Naive thymus-derived CD4-positive, alpha-beta T cell (primary cell): ENCODE results near the gene ZP3. TPM values are rescaled to one million over a fixed set of nuclear protein-coding genes. Genes with fewer than 3 reads are reported as not detected.
"Not testable (repeated sequence)": the region's sequence is repeated elsewhere in the genome, so short reads cannot be mapped to it uniquely, and the experiment has no call there.

Source experiments
- ATAC-seq: fragments of 150-1000 bp; cut with Tn5 transposase; 2 replicates; pipeline ENCODE4 v1.10.0; 2021; ENCODE audit warnings: mild to moderate bottlenecking, moderate library complexity
- CTCF ChIA-PET: fragments of 350-600 bp; sonication (Branson Sonifier 250); formaldehyde crosslinking; loops from one replicate; lab custom pipeline; 2021; ENCODE audit warnings: antibody characterized with exemption; lab: Charles Lee
- POLR2A ChIA-PET: fragments of 350-600 bp; sonication (Branson Sonifier 250); formaldehyde crosslinking; loops from one replicate; lab custom pipeline; 2021; ENCODE audit warnings: antibody characterized with exemption, inconsistent platforms; lab: Charles Lee
- DNase-seq, 9 donors: peaks; one replicate each; pipeline versions ENCODE4 v3.0.0 to v3.0.0-alpha.2; 2020 to 2022; ENCODE audit warnings: mixed read lengths in 1 of 9
- H3K27ac ChIP-seq: one replicate; pipeline ENCODE4 v1.7.0; 2013; ENCODE audit warnings: mild to moderate bottlenecking, low read depth, low read length, moderate library complexity
- H3K27me3 ChIP-seq, 2 donors: one replicate each; pipeline ENCODE4 v1.7.0; 2013; ENCODE audit warnings: low read length in 2 of 2, mild to moderate bottlenecking in 2 of 2, moderate library complexity in 2 of 2; ENCODE audit not compliant: control insufficient read depth in 2 of 2, insufficient read depth in 2 of 2
- H3K36me3 ChIP-seq, 3 experiments: 1 replicate in 2 of 3; 2 replicates in 1 of 3; pipeline ENCODE4 v1.7.0; 2013; ENCODE audit warnings: low read length in 3 of 3, mild to moderate bottlenecking in 3 of 3, moderate library complexity in 1 of 3; ENCODE audit not compliant: insufficient read depth in 3 of 3, control insufficient read depth in 2 of 3
- H3K4me1 ChIP-seq, 2 donors: one replicate each; pipeline ENCODE4 v1.7.0; 2013; ENCODE audit warnings: low read length in 2 of 2, mild to moderate bottlenecking in 2 of 2, moderate library complexity in 1 of 2; ENCODE audit not compliant: control insufficient read depth in 2 of 2, insufficient read depth in 2 of 2
- H3K4me3 ChIP-seq: 2 replicates; pipeline ENCODE4 v1.7.0; 2013; ENCODE audit warnings: mild to moderate bottlenecking, low read length
- H3K9me3 ChIP-seq, 3 experiments: 1 replicate in 2 of 3; 2 replicates in 1 of 3; pipeline ENCODE4 v1.7.0; 2013; ENCODE audit warnings: low read length in 3 of 3; ENCODE audit not compliant: control insufficient read depth in 2 of 3
- H3K27ac Mint-ChIP-seq, 9 donors: one replicate each; pipeline ENCODE4 v1.8.0; 2020 to 2022; ENCODE audit warnings: mixed read lengths in 9 of 9, mild to moderate bottlenecking in 8 of 9, moderate library complexity in 5 of 9, inconsistent platforms in 2 of 9
- H3K27me3 Mint-ChIP-seq, 5 donors: one replicate each; pipeline ENCODE4 v1.8.0; 2021 to 2022; ENCODE audit warnings: mixed read lengths in 5 of 5, mild to moderate bottlenecking in 1 of 5
- H3K36me3 Mint-ChIP-seq, 5 donors: one replicate each; pipeline ENCODE4 v1.8.0; 2020 to 2022; ENCODE audit warnings: mixed read lengths in 5 of 5, mild to moderate bottlenecking in 3 of 5, inconsistent platforms in 1 of 5
- H3K4me1 Mint-ChIP-seq, 7 donors: one replicate each; pipeline ENCODE4 v1.8.0; 2020 to 2022; ENCODE audit warnings: mixed read lengths in 7 of 7, mild to moderate bottlenecking in 3 of 7, inconsistent platforms in 1 of 7
- H3K4me3 Mint-ChIP-seq, 10 donors: one replicate each; pipeline ENCODE4 v1.8.0; 2020 to 2022; ENCODE audit warnings: mild to moderate bottlenecking in 10 of 10, mixed read lengths in 10 of 10, moderate library complexity in 6 of 10, inconsistent platforms in 2 of 10
- H3K9me3 Mint-ChIP-seq, 11 donors: one replicate each; pipeline ENCODE4 v1.8.0; 2020 to 2022; ENCODE audit warnings: mixed read lengths in 11 of 11, mild to moderate bottlenecking in 4 of 11, inconsistent platforms in 1 of 11, moderate library complexity in 1 of 11
- intact Hi-C, 2 donors: fragments of 100-400 bp; cut with micrococcal nuclease; formaldehyde crosslinking; loops; one replicate each; pipeline ENCODE4 v1.15.1; 2023
- polyA plus RNA-seq, 2 donors: library from polyadenylated mRNA; unstranded; fragments of 300-500 nt; fragmentation: Illumina TruSeq; gene quantifications; one replicate each; pipeline ENCODE4 v1.2.3, GENCODE V29; 2021
- total RNA-seq, 6 experiments: library from RNA in 5 of 6; stranded (reverse) in 5 of 6; gene quantifications; 1 replicate in 5 of 6; 2 replicates in 1 of 6; pipeline ENCODE4 v1.2.3 and lab custom pipeline; 2021 to 2026

ZP3 gene
- total and polyA plus RNA-seq, 7 experiments from 2014 or later = 2.6 to 16.7 (median 6.2) TPM

- Mint-ChIP-seq H3K27ac (peak overlapping the region in 8 of 9 donors; percentile 25 to 93 (median 82)), H3K4me3 (peak overlapping the region in 8 of 10 donors; percentile 42 to 74 (median 61)), H3K4me1 (peaks cover 0 to 22% (median 12%) of the 10 kb centered on the region in 7 donors)
- H3K9me3 ChIP-seq, H3K27me3 Mint-ChIP-seq, H3K9me3 Mint-ChIP-seq, H3K4me3 ChIP-seq, CTCF ChIA-PET, H3K36me3 Mint-ChIP-seq, POLR2A ChIA-PET, H3K27me3 ChIP-seq, H3K36me3 ChIP-seq, intact Hi-C loops: not testable (repeated sequence)
- DNase-seq (peak in 6 of 9 donors; percentile 12 to 44 (median 29)), ATAC-seq (peak; percentile 84)
- Histone ChIP-seq H3K4me1 (peaks cover 0 to 17% of the 10 kb centered on the region in 2 donors), H3K27ac (peak overlapping the region; percentile 21)
Observed at GRCh38 chr7:76445577-76446008, 20.8 kb downstream of the ZP3 start.

GRCh38 chr7:76457017-76457416 is 32.3 kb downstream of the ZP3 start:
- H3K4me1 Mint-ChIP-seq, H3K4me3 ChIP-seq, H3K36me3 ChIP-seq, H3K27me3 Mint-ChIP-seq, H3K27ac Mint-ChIP-seq, H3K9me3 ChIP-seq, H3K4me3 Mint-ChIP-seq, intact Hi-C loops, POLR2A ChIA-PET, H3K27me3 ChIP-seq, H3K4me1 ChIP-seq, ATAC-seq, CTCF ChIA-PET, DNase-seq, H3K36me3 Mint-ChIP-seq, H3K9me3 Mint-ChIP-seq, H3K27ac ChIP-seq: not testable (repeated sequence)

GRCh38 chr7:76458504-76458903 is 33.8 kb downstream of the ZP3 start:
- DNase-seq, H3K27ac ChIP-seq, H3K27me3 ChIP-seq, intact Hi-C loops, H3K4me1 Mint-ChIP-seq, H3K4me1 ChIP-seq, H3K27me3 Mint-ChIP-seq, POLR2A ChIA-PET, H3K27ac Mint-ChIP-seq, CTCF ChIA-PET, H3K4me3 ChIP-seq, ATAC-seq, H3K9me3 ChIP-seq, H3K9me3 Mint-ChIP-seq, H3K36me3 Mint-ChIP-seq, H3K36me3 ChIP-seq, H3K4me3 Mint-ChIP-seq: not testable (repeated sequence)

GRCh38 chr7:76460767-76461166 is 36.0 kb downstream of the ZP3 start:
- POLR2A ChIA-PET, H3K4me3 ChIP-seq, H3K27me3 Mint-ChIP-seq, CTCF ChIA-PET, ATAC-seq, intact Hi-C loops, H3K36me3 ChIP-seq, H3K9me3 Mint-ChIP-seq, H3K4me3 Mint-ChIP-seq, H3K9me3 ChIP-seq, H3K27me3 ChIP-seq, H3K4me1 ChIP-seq, H3K36me3 Mint-ChIP-seq, H3K27ac ChIP-seq, H3K27ac Mint-ChIP-seq, DNase-seq: not testable (repeated sequence)
- H3K4me1 Mint-ChIP-seq = peaks cover 0 to 10% (median 0%) of the 10 kb centered on the region in 7 donors

GRCh38 chr7:76461464-76462101 is 36.8 kb downstream of the ZP3 start, which contains the start of gene DTX2:
TSS of gene DTX2 (plus strand) at chr7:76461709. CDS start at chr7:76480510, 18,801 bp downstream.
- H3K36me3 Mint-ChIP-seq, H3K27me3 ChIP-seq, H3K9me3 ChIP-seq, H3K27me3 Mint-ChIP-seq, H3K4me1 ChIP-seq, H3K4me3 ChIP-seq, CTCF ChIA-PET, H3K36me3 ChIP-seq, intact Hi-C loops, POLR2A ChIA-PET, H3K9me3 Mint-ChIP-seq: not testable (repeated sequence)
- peak within 1 kb of the TSS in 9 of 10 donors; percentile 27 to 77 (median 59) for H3K4me3 Mint-ChIP-seq
- ATAC-seq = peak; percentile 99
- peak; percentile 44 to 81 (median 77) for DNase-seq
- peak within 1 kb of the TSS; percentile 57 for H3K27ac ChIP-seq
- H3K4me1 Mint-ChIP-seq = peaks cover 0 to 10% (median 0%) of the 10 kb centered on the region in 7 donors
- H3K27ac Mint-ChIP-seq = peak within 1 kb of the TSS in 2 of 9 donors; percentile 51 to 56

GRCh38 chr7:76462271-76462882 is 37.6 kb downstream of the ZP3 start:
- H3K4me3 ChIP-seq, H3K9me3 ChIP-seq, H3K9me3 Mint-ChIP-seq, DNase-seq, H3K36me3 ChIP-seq, H3K4me1 ChIP-seq, CTCF ChIA-PET, H3K27ac ChIP-seq, H3K27me3 Mint-ChIP-seq, POLR2A ChIA-PET, H3K4me3 Mint-ChIP-seq, intact Hi-C loops, H3K27ac Mint-ChIP-seq, ATAC-seq, H3K36me3 Mint-ChIP-seq, H3K27me3 ChIP-seq: not testable (repeated sequence)
- H3K4me1 Mint-ChIP-seq = peaks cover 0 to 10% (median 0%) of the 10 kb centered on the region in 7 donors

GRCh38 chr7:76464959-76465358 is 40.2 kb downstream of the ZP3 start:
- intact Hi-C loops, H3K36me3 Mint-ChIP-seq, H3K27ac Mint-ChIP-seq, H3K9me3 ChIP-seq, POLR2A ChIA-PET, H3K36me3 ChIP-seq, H3K9me3 Mint-ChIP-seq, DNase-seq, H3K27me3 ChIP-seq, ATAC-seq, H3K4me3 ChIP-seq, H3K4me3 Mint-ChIP-seq, CTCF ChIA-PET, H3K27me3 Mint-ChIP-seq, H3K4me1 ChIP-seq, H3K27ac ChIP-seq: not testable (repeated sequence)
- H3K4me1 Mint-ChIP-seq = peaks cover 0 to 10% (median 2%) of the 10 kb centered on the region in 7 donors
